HG03342 (cell line): Measurements from ENCODE around the gene GPR62.

Experiments used
- ATAC-seq: cut with Tn5 transposase; IDR thresholded peaks from one replicate; pipeline ENCODE4 v1.9.1; 2021; ENCODE audit warnings: mild to moderate bottlenecking, moderate library complexity; ENCODE audit not compliant: unreplicated experiment

The GPR62 gene

GRCh38 chr3:51937611-51938450 is 17.4 kb upstream of the GPR62 start:
- ATAC-seq = no peak

- no peak for ATAC-seq
Observed at GRCh38 chr3:51938780-51939425, 16.3 kb upstream of the GPR62 start.

GRCh38 chr3:51940648-51941462 is 14.3 kb upstream of the GPR62 start:
- ATAC-seq = no peak

- ATAC-seq = no peak
Observed at GRCh38 chr3:51941463-51941797, 13.8 kb upstream of the GPR62 start.

- peak; percentile 89 for ATAC-seq
Observed at GRCh38 chr3:51941798-51942602, 13.2 kb upstream of the GPR62 start, which contains the start of the genes PARP3 and RRP9. Gene PARP3 (plus strand): TSS chr3:51942363. CDS start chr3:51943356, 993 bp downstream. Gene RRP9 (minus strand): TSS chr3:51941904. CDS start chr3:51941867, 37 bp downstream.

- peak; percentile 25 for ATAC-seq
Observed at GRCh38 chr3:51942603-51943450, 12.4 kb upstream of the GPR62 start.

- no peak for ATAC-seq
Observed at GRCh38 chr3:51943451-51944391, 11.5 kb upstream of the GPR62 start.

GRCh38 chr3:51944451-51945021 is 10.6 kb upstream of the GPR62 start:
- ATAC-seq = no peak

GRCh38 chr3:51945031-51945840 is 9.9 kb upstream of the GPR62 start:
- ATAC-seq = no peak

- no peak for ATAC-seq
Observed at GRCh38 chr3:51945926-51946705, 9.1 kb upstream of the GPR62 start.

- no peak for ATAC-seq
Observed at GRCh38 chr3:51946796-51947195, 8.4 kb upstream of the GPR62 start.

- ATAC-seq = no peak
Observed at GRCh38 chr3:51947215-51947900, 7.8 kb upstream of the GPR62 start.

GRCh38 chr3:51948016-51948580 is 7.1 kb upstream of the GPR62 start:
- ATAC-seq = no peak

- ATAC-seq = no peak
Observed at GRCh38 chr3:51949121-51949520, 6.1 kb upstream of the GPR62 start.

GRCh38 chr3:51950899-51951298 is 4.3 kb upstream of the GPR62 start:
- no peak for ATAC-seq

GRCh38 chr3:51953445-51953844 is 1.7 kb upstream of the GPR62 start:
- no peak for ATAC-seq
